H1 (cell line): Measurements from ENCODE around the gene VRK3. TPM values are rescaled to one million over a fixed set of nuclear protein-coding genes. Genes with fewer than 3 reads are reported as not detected.

Source experiments
- BCL11A ChIP-seq, 2 experiments: IDR thresholded peaks; one replicate each; pipeline ENCODE4 v1.6.1; 2011; ENCODE audit warnings: low read depth in 2 of 2, low read length in 2 of 2, mild to moderate bottlenecking in 2 of 2
- CTCF ChIP-seq, 3 experiments: IDR thresholded peaks; 1 replicate in 2 of 3; 2 replicates in 1 of 3; pipeline versions ENCODE4 v1.5.1 to v1.6.1; 2011; ENCODE audit warnings: low read length in 3 of 3, mild to moderate bottlenecking in 3 of 3, inconsistent platforms in 2 of 3, low read depth in 1 of 3, moderate library complexity in 1 of 3; ENCODE audit not compliant: insufficient read depth in 1 of 3; ENCODE audit errors: control extremely low read depth in 1 of 3
- GTF2F1 ChIP-seq: IDR thresholded peaks from 2 replicates; pipeline ENCODE4 v1.6.1; 2012; ENCODE audit warnings: low read depth, low read length, improper control_type of control experiment, borderline replicate concordance
- JUN ChIP-seq: IDR thresholded peaks from 2 replicates; pipeline ENCODE4 v1.6.1; 2011; ENCODE audit warnings: low read depth, mild to moderate bottlenecking, improper control_type of control experiment, low read length
- POU5F1 ChIP-seq: IDR thresholded peaks from 2 replicates; pipeline ENCODE4 v1.6.1; 2011; ENCODE audit warnings: low read depth, mild to moderate bottlenecking, low read length, moderate library complexity
- SP1 ChIP-seq: IDR thresholded peaks from 2 replicates; pipeline ENCODE4 v1.6.1; 2011; ENCODE audit warnings: low read depth, low read length
- YY1 ChIP-seq: IDR thresholded peaks from 2 replicates; pipeline ENCODE4 v1.6.1; 2011; ENCODE audit warnings: low read depth, mild to moderate bottlenecking, low read length
- polyA plus RNA-seq, 7 experiments: library from polyadenylated mRNA; depleted of rRNA in 3 of 7; stranded (reverse) in 5 of 7; unstranded in 2 of 7; fragments of >200 nt in 5 of 7; fragments of 200-250 nt in 2 of 7; gene quantifications; 1 replicate in 5 of 7; 2 replicates in 1 of 7; 4 replicates in 1 of 7; pipeline versions ENCODE4 v1.2.1 to v1.2.3, GENCODE V29; 2011 to 2013; ENCODE audit warnings: missing spikeins in 2 of 7, mixed read lengths in 2 of 7
- total RNA-seq: library from RNA; stranded (reverse); fragmentation: NEBNext Ultra II Directional; extraction: Animal tissue kit (Norgen Biotek cat#: 25700); gene quantifications from 2 replicates; pipeline ENCODE4 v1.2.1, GENCODE V29; 2021

VRK3 gene
- total and polyA plus RNA-seq, 2 of the 8 experiments (the other 6 are each of a cell fraction or from before 2014, with no cell fraction given): 21.3 to 36.1 TPM

GRCh38 chr19:49981603-49982593 lies 43.3 kb downstream of the VRK3 start (continued):
- TF ChIP-seq CTCF (IDR thresholded peaks at IDR 0.05; ENCODE audit: control extremely low read depth in 1 of 3, insufficient read depth in 1 of 3, low read depth in 1 of 3, low read length in 3 of 3): no peak
- no peak for TF ChIP-seq JUN
- no peak for TF ChIP-seq GTF2F1
- no peak for TF ChIP-seq SP1
- TF ChIP-seq BCL11A (IDR thresholded peaks at IDR 0.05; ENCODE audit: low read depth in 2 of 2, low read length in 2 of 2): no peak
- no peak for TF ChIP-seq YY1
- TF ChIP-seq POU5F1: no peak
